ENCODE data around the gene PAX8.
"Not testable (repeated sequence)": the region's sequence is repeated elsewhere in the genome, so short reads cannot be mapped to it uniquely, and the experiment has no call there.

Gene PAX8

GRCh38 chr2:113278742-113279139 lies at the start of gene PAX8:
PAX8 (minus strand) TSS chr2:113278921; CDS start chr2:113278394, 527 bp downstream.
- H4K20me1 ChIP-seq (ENCODE audit: low read depth, low read length), result no peaks in the 10 kb centered on the region
- no peak within 1 kb of the TSS for H2AFZ ChIP-seq (ENCODE audit: low read depth, low read length, severe bottlenecking)
- TF ChIP-seq CTCF (IDR thresholded peaks at IDR 0.05; ENCODE audit: insufficient read depth, low read length, poor library complexity, severe bottlenecking) (no peak), EZH2phosphoT487 (conservative IDR thresholded peaks at IDR 0.05; ENCODE audit: low read length) (no peak)
- no peaks in the 10 kb centered on the region for H3K9me3 ChIP-seq (ENCODE audit: insufficient read depth, low read length)
- H3K79me2 ChIP-seq (ENCODE audit: insufficient read depth, low read length), result no peaks in the 10 kb centered on the region
- no peaks in the 10 kb centered on the region for H3K36me3 ChIP-seq (ENCODE audit: low read length)
- no peaks in the 10 kb centered on the region for H3F3A ChIP-seq (ENCODE audit: insufficient read depth)
- H3K27me3 ChIP-seq (ENCODE audit: low read length), result no peaks in the 10 kb centered on the region
- H3K9ac ChIP-seq (ENCODE audit: low read length), result no peak within 1 kb of the TSS
- H3K27ac ChIP-seq (ENCODE audit: low read depth, low read length), result no peak within 1 kb of the TSS
- no peaks in the 10 kb centered on the region for H3K9me2 ChIP-seq (replicated peaks; ENCODE audit: insufficient read depth, low read length)
- H3K4me2 ChIP-seq (ENCODE audit: low read depth, low read length, poor library complexity, severe bottlenecking), result no peak within 1 kb of the TSS
- H3K4me3 ChIP-seq (ENCODE audit: insufficient read depth, low read length, poor library complexity, severe bottlenecking), result no peak within 1 kb of the TSS

GRCh38 chr2:113328043-113328442 lies 49.3 kb upstream of the PAX8 start:
- no peaks in the 10 kb centered on the region for H3K27me3 ChIP-seq (ENCODE audit: low read length)
- no peak overlapping the region for H3K4me3 ChIP-seq (ENCODE audit: insufficient read depth, low read length, poor library complexity, severe bottlenecking)
- H3K9me2 ChIP-seq (replicated peaks; ENCODE audit: insufficient read depth, low read length), result no peaks in the 10 kb centered on the region
- no peaks in the 10 kb centered on the region for H3K79me2 ChIP-seq (ENCODE audit: insufficient read depth, low read length)
- no peak overlapping the region for H3K27ac ChIP-seq (ENCODE audit: low read depth, low read length)
- no peaks in the 10 kb centered on the region for H3F3A ChIP-seq (ENCODE audit: insufficient read depth)
- TF ChIP-seq EZH2phosphoT487 (conservative IDR thresholded peaks at IDR 0.05; ENCODE audit: low read length) (no peak), CTCF (IDR thresholded peaks at IDR 0.05; ENCODE audit: insufficient read depth, low read length, poor library complexity, severe bottlenecking) (no peak)
- no peak overlapping the region for H3K4me2 ChIP-seq (ENCODE audit: low read depth, low read length, poor library complexity, severe bottlenecking)
- H3K36me3 ChIP-seq (ENCODE audit: low read length), result no peaks in the 10 kb centered on the region
- H4K20me1 ChIP-seq (ENCODE audit: low read depth, low read length), result no peaks in the 10 kb centered on the region
- no peak overlapping the region for H2AFZ ChIP-seq (ENCODE audit: low read depth, low read length, severe bottlenecking)
- no peaks in the 10 kb centered on the region for H3K9me3 ChIP-seq (ENCODE audit: insufficient read depth, low read length)
- H3K9ac ChIP-seq (ENCODE audit: low read length), result no peak overlapping the region

GRCh38 chr2:113325161-113325731 lies 46.5 kb upstream of the PAX8 start:
- H2AFZ ChIP-seq (ENCODE audit: low read depth, low read length, severe bottlenecking), result peak overlapping the region; percentile 90
- H3K27ac ChIP-seq (ENCODE audit: low read depth, low read length); H4K20me1 ChIP-seq (ENCODE audit: low read depth, low read length): not testable (repeated sequence)

GRCh38 chr2:113324684-113325160 lies 46.0 kb upstream of the PAX8 start:
- H3K27me3 ChIP-seq (ENCODE audit: low read length), result no peaks in the 10 kb centered on the region
- no peaks in the 10 kb centered on the region for H3K9me2 ChIP-seq (replicated peaks; ENCODE audit: insufficient read depth, low read length)
- H2AFZ ChIP-seq (ENCODE audit: low read depth, low read length, severe bottlenecking), result peak overlapping the region; percentile 90
- H3K9ac ChIP-seq (ENCODE audit: low read length), result peak overlapping the region; percentile 46
- H3K9me3 ChIP-seq (ENCODE audit: insufficient read depth, low read length), result no peaks in the 10 kb centered on the region
- no peaks in the 10 kb centered on the region for H3K36me3 ChIP-seq (ENCODE audit: low read length)
- H3K4me2 ChIP-seq (ENCODE audit: low read depth, low read length, poor library complexity, severe bottlenecking), result peak overlapping the region; percentile 58
- H3K27ac ChIP-seq (ENCODE audit: low read depth, low read length), result no peak overlapping the region
- TF ChIP-seq CTCF (IDR thresholded peaks at IDR 0.05; ENCODE audit: insufficient read depth, low read length, poor library complexity, severe bottlenecking) (no peak), EZH2phosphoT487 (conservative IDR thresholded peaks at IDR 0.05; ENCODE audit: low read length) (no peak)
- H3K4me3 ChIP-seq (ENCODE audit: insufficient read depth, low read length, poor library complexity, severe bottlenecking), result peak overlapping the region; percentile 41
- no peaks in the 10 kb centered on the region for H3K79me2 ChIP-seq (ENCODE audit: insufficient read depth, low read length)
- no peaks in the 10 kb centered on the region for H3F3A ChIP-seq (ENCODE audit: insufficient read depth)
- H4K20me1 ChIP-seq (ENCODE audit: low read depth, low read length), result no peaks in the 10 kb centered on the region

More at GRCh38 chr2:113325161-113325731, 46.5 kb upstream of the PAX8 start:
- not testable (repeated sequence) for H3K36me3 ChIP-seq (ENCODE audit: low read length); H3F3A ChIP-seq (ENCODE audit: insufficient read depth); H3K79me2 ChIP-seq (ENCODE audit: insufficient read depth, low read length); H3K9me2 ChIP-seq (replicated peaks; ENCODE audit: insufficient read depth, low read length); H3K9me3 ChIP-seq (ENCODE audit: insufficient read depth, low read length); H3K27me3 ChIP-seq (ENCODE audit: low read length)
- H3K9ac ChIP-seq (ENCODE audit: low read length), result peak overlapping the region; percentile 46
- H3K4me3 ChIP-seq (ENCODE audit: insufficient read depth, low read length, poor library complexity, severe bottlenecking), result peak overlapping the region; percentile 41
- H3K4me2 ChIP-seq (ENCODE audit: low read depth, low read length, poor library complexity, severe bottlenecking), result peak overlapping the region; percentile 58

GRCh38 chr2:113323129-113323528 lies 44.4 kb upstream of the PAX8 start:
- not testable (repeated sequence) for H3K4me2 ChIP-seq (ENCODE audit: low read depth, low read length, poor library complexity, severe bottlenecking); H3F3A ChIP-seq (ENCODE audit: insufficient read depth); H4K20me1 ChIP-seq (ENCODE audit: low read depth, low read length); H3K4me3 ChIP-seq (ENCODE audit: insufficient read depth, low read length, poor library complexity, severe bottlenecking); H3K9me2 ChIP-seq (replicated peaks; ENCODE audit: insufficient read depth, low read length); H3K27me3 ChIP-seq (ENCODE audit: low read length); H3K79me2 ChIP-seq (ENCODE audit: insufficient read depth, low read length); H3K9me3 ChIP-seq (ENCODE audit: insufficient read depth, low read length); H3K9ac ChIP-seq (ENCODE audit: low read length); H3K27ac ChIP-seq (ENCODE audit: low read depth, low read length); H3K36me3 ChIP-seq (ENCODE audit: low read length); H2AFZ ChIP-seq (ENCODE audit: low read depth, low read length, severe bottlenecking)

GRCh38 chr2:113320106-113320505 lies 41.4 kb upstream of the PAX8 start:
- H4K20me1 ChIP-seq (ENCODE audit: low read depth, low read length); H3K36me3 ChIP-seq (ENCODE audit: low read length); H3F3A ChIP-seq (ENCODE audit: insufficient read depth); H3K9me3 ChIP-seq (ENCODE audit: insufficient read depth, low read length); H3K9ac ChIP-seq (ENCODE audit: low read length); H3K27me3 ChIP-seq (ENCODE audit: low read length); H3K9me2 ChIP-seq (replicated peaks; ENCODE audit: insufficient read depth, low read length); H3K4me2 ChIP-seq (ENCODE audit: low read depth, low read length, poor library complexity, severe bottlenecking); H3K27ac ChIP-seq (ENCODE audit: low read depth, low read length); H3K79me2 ChIP-seq (ENCODE audit: insufficient read depth, low read length); H3K4me3 ChIP-seq (ENCODE audit: insufficient read depth, low read length, poor library complexity, severe bottlenecking); H2AFZ ChIP-seq (ENCODE audit: low read depth, low read length, severe bottlenecking): not testable (repeated sequence)
